B cell (primary cell): ENCODE results near the gene DSCAML1.

ENCODE experiments used
- EZH2 ChIP-seq: IDR thresholded peaks from 2 replicates; pipeline ENCODE4 v1.6.1; 2012; ENCODE audit warnings: borderline replicate concordance, low read depth, mild to moderate bottlenecking, moderate library complexity, low read length; ENCODE audit not compliant: insufficient read depth, poor library complexity, severe bottlenecking
- TF ChIP-seq, protein P1 (sequence below): fragments of 200-600 bp; IDR thresholded peaks from one replicate; pipeline ENCODE4 v1.8.0; 2022; ENCODE audit warnings: antibody characterized with exemption, mild to moderate bottlenecking

DNA sequence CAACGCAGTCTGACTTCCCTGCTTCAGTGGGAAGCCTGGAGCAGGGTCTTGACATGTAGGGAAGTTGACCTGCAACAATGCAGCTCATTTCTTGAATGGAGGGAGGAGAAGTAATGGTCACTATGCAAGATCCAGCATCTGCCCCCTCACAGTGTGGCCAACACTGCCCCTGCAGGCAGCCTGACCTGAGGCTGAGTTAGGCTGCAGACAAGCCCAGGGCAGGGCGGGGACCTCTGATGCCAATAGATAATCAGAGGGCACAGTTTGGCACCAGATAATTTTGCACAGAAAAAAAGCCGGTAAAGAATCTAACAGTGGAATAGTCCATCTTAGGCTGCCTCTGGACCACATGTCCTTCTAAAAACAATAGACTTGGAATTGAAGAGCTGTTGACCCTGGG, 182.3 kb downstream of the DSCAML1 start:
- TF ChIP-seq, protein P1, sequence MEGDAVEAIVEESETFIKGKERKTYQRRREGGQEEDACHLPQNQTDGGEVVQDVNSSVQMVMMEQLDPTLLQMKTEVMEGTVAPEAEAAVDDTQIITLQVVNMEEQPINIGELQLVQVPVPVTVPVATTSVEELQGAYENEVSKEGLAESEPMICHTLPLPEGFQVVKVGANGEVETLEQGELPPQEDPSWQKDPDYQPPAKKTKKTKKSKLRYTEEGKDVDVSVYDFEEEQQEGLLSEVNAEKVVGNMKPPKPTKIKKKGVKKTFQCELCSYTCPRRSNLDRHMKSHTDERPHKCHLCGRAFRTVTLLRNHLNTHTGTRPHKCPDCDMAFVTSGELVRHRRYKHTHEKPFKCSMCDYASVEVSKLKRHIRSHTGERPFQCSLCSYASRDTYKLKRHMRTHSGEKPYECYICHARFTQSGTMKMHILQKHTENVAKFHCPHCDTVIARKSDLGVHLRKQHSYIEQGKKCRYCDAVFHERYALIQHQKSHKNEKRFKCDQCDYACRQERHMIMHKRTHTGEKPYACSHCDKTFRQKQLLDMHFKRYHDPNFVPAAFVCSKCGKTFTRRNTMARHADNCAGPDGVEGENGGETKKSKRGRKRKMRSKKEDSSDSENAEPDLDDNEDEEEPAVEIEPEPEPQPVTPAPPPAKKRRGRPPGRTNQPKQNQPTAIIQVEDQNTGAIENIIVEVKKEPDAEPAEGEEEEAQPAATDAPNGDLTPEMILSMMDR = no peak
- TF ChIP-seq EZH2 = no peak
